HepG2 (cell line): ENCODE results near the gene ONECUT2. TPM values are rescaled to one million over a fixed set of nuclear protein-coding genes. Genes with fewer than 3 reads are reported as not detected.

Experiments
- ATAC-seq: fragments of 200-7000 bp; cut with Tn5 transposase; 3 replicates; pipeline ENCODE4 v1.9.1; 2020; ENCODE audit warnings: mild to moderate bottlenecking, moderate library complexity
- BruUV-seq: library from RNA; stranded (reverse); fragments of 400-500 nt; replicated peaks from 2 replicates; lab custom pipeline; 2021; lab: Mats Ljungman, UMichigan
- CTCF ChIA-PET: fragments of 300-600 bp; formaldehyde crosslinking; extraction: SDS; loops from one replicate; lab custom pipeline; 2021; ENCODE audit warnings: low total read pairs, inconsistent platforms, low intra/inter-chr PET ratio; lab: Yijun Ruan, JAX
- POLR2A ChIA-PET: fragments of 350-600 bp; sonication (Branson Sonifier 250); formaldehyde crosslinking; loops from one replicate; lab custom pipeline; 2020; ENCODE audit warnings: antibody characterized with exemption, inconsistent platforms; lab: Yijun Ruan, JAX
- DNase-seq: peaks from one replicate; pipeline ENCODE4 v3.0.0-alpha.2; 2015; ENCODE audit warnings: low spot score
- FAIRE-seq: peaks from 3 replicates; lab custom pipeline; 2011; peaks lifted over from hg19 to GRCh38; lab: Jason Lieb, UNC
- H2AFZ ChIP-seq: one replicate; pipeline ENCODE4 v1.6.1; 2011; ENCODE audit warnings: low read length, inconsistent platforms
- H3K27ac ChIP-seq: fragments of 300-600 bp; 3 replicates; pipeline ENCODE4 v1.8.0; 2011; ENCODE audit warnings: mixed run types, mild to moderate bottlenecking, mixed read lengths, low read length, inconsistent platforms; ENCODE audit not compliant: insufficient read depth; ENCODE audit errors: extremely low read length
- H3K27me3 ChIP-seq, 2 experiments: fragments of 200-600 bp in 1 of 2; 2 replicates in 1 of 2; 3 replicates in 1 of 2; pipeline versions ENCODE4 v1.6.0 to v1.8.0; 2011; ENCODE audit warnings: low read length in 2 of 2, mild to moderate bottlenecking in 2 of 2, moderate library complexity in 2 of 2, inconsistent platforms in 1 of 2; ENCODE audit not compliant: insufficient read depth in 2 of 2, control insufficient read depth in 1 of 2
- H3K36me3 ChIP-seq, 2 experiments: fragments of 200-600 bp in 1 of 2; replicated peaks in 1 of 2; 2 replicates in 1 of 2; 3 replicates in 1 of 2; pipeline versions ENCODE4 v1.5.1 to v1.8.0; 2011; ENCODE audit warnings: low read length in 2 of 2, inconsistent platforms in 1 of 2; ENCODE audit not compliant: insufficient read depth in 2 of 2, control insufficient read depth in 1 of 2
- H3K4me1 ChIP-seq: 2 replicates; pipeline ENCODE4 v1.5.1; 2012; ENCODE audit warnings: low read length, inconsistent platforms; ENCODE audit not compliant: insufficient read depth
- H3K4me2 ChIP-seq: 2 replicates; pipeline ENCODE4 v1.6.0; 2011; ENCODE audit warnings: low read depth, low read length, inconsistent platforms
- H3K4me3 ChIP-seq, 3 experiments: fragments of 200-600 bp in 1 of 3; sonication (generic), shearing (Covaris generic) in 1 of 3; replicated peaks in 1 of 3; 2 replicates each; pipeline ENCODE4 v1.5.1; 2011 to 2016; ENCODE audit warnings: low read length in 3 of 3, inconsistent platforms in 2 of 3, low read depth in 2 of 3, mild to moderate bottlenecking in 2 of 3, control low read depth in 1 of 3, mixed read lengths in 1 of 3; ENCODE audit not compliant: insufficient read depth in 1 of 3
- H3K79me2 ChIP-seq: one replicate; pipeline ENCODE4 v1.6.1; 2011; ENCODE audit warnings: low read length, inconsistent platforms; ENCODE audit not compliant: insufficient read depth
- H3K9ac ChIP-seq: 2 replicates; pipeline ENCODE4 v1.6.0; 2011; ENCODE audit warnings: mild to moderate bottlenecking, low read depth, low read length, inconsistent platforms; ENCODE audit not compliant: insufficient read depth
- H3K9me3 ChIP-seq: 2 replicates; pipeline ENCODE4 v1.5.1; 2012; ENCODE audit warnings: mild to moderate bottlenecking, low read length
- H4K20me1 ChIP-seq: 2 replicates; pipeline ENCODE4 v1.6.0; 2011; ENCODE audit warnings: inconsistent platforms, mild to moderate bottlenecking, low read length, moderate library complexity; ENCODE audit not compliant: insufficient read depth
- HNF4A ChIP-seq: sonication (generic); formaldehyde crosslinking; IDR thresholded peaks from 2 replicates; pipeline ENCODE4 v1.4.0; 2020; ENCODE audit warnings: missing genetic modification reagents
- KLF15 ChIP-seq: sonication (generic); formaldehyde crosslinking; IDR thresholded peaks from 2 replicates; pipeline ENCODE4 v1.8.1; 2023; ENCODE audit warnings: borderline replicate concordance, mild to moderate bottlenecking, inconsistent platforms, missing genetic modification reagents, mixed read lengths
- POLR2AphosphoS2 ChIP-seq: IDR thresholded peaks from 2 replicates; pipeline ENCODE4 v1.6.1; 2011; ENCODE audit warnings: low read depth, low read length, improper control_type of control experiment
- TCF7L2 ChIP-seq: IDR thresholded peaks from 2 replicates; pipeline ENCODE4 v1.6.1; 2011; ENCODE audit warnings: mild to moderate bottlenecking, low read depth, low read length, moderate library complexity
- ZNF138 ChIP-seq: sonication (generic); formaldehyde crosslinking; IDR thresholded peaks from 2 replicates; pipeline ENCODE4 v1.5.0; 2020; ENCODE audit warnings: mild to moderate bottlenecking, low read depth, missing genetic modification reagents
- ZNF562 ChIP-seq: sonication (generic); formaldehyde crosslinking; IDR thresholded peaks from 2 replicates; pipeline ENCODE4 v1.8.0; 2022; ENCODE audit warnings: missing genetic modification reagents, borderline replicate concordance
- ZNF670 ChIP-seq: sonication (generic); formaldehyde crosslinking; IDR thresholded peaks from 2 replicates; pipeline ENCODE4 v1.8.0; 2022; ENCODE audit warnings: mild to moderate bottlenecking, missing genetic modification reagents, borderline replicate concordance
- ZNF770 ChIP-seq: sonication (generic); formaldehyde crosslinking; IDR thresholded peaks from 2 replicates; pipeline ENCODE4 v1.5.0; 2020; ENCODE audit warnings: mild to moderate bottlenecking, missing genetic modification reagents
- in situ Hi-C: cut with HindIII; loops from 2 replicates; pipeline ENCODE4 v1.10.0; 2017; ENCODE audit warnings: low pct_unique_long_range_greater_than_20kb; ENCODE audit not compliant: extremely low pct_ligation_motif_present
- intact Hi-C: fragments of 100-400 bp; cut with micrococcal nuclease; formaldehyde crosslinking; loops from one replicate; pipeline ENCODE4 v1.10.0; 2022; ENCODE audit not compliant: unreplicated experiment
- polyA plus RNA-seq, 8 experiments: library from polyadenylated mRNA; depleted of rRNA in 3 of 8; stranded (reverse) in 7 of 8; unstranded in 1 of 8; fragments of >200 nt; fragmentation: Illumina TruSeq in 4 of 8; extraction: Trizol in 4 of 8; gene quantifications; 2 replicates each; pipeline versions ENCODE4 v1.2.1 to v1.2.3, GENCODE V29; 2011 to 2016; ENCODE audit warnings: low read depth in 4 of 8, missing spikeins in 1 of 8, mixed read lengths in 1 of 8; ENCODE audit not compliant: insufficient read depth in 1 of 8
- total RNA-seq, 5 experiments: library from RNA; depleted of rRNA; stranded (reverse); fragments of >200 nt; fragmentation: Illumina TruSeq; extraction: Trizol; gene quantifications; 2 replicates each; pipeline ENCODE4 v1.2.3, GENCODE V29; 2016; ENCODE audit warnings: low read depth in 1 of 5

ONECUT2 gene
- total and polyA plus RNA-seq, 2 of the 13 experiments (the other 11 are each of a cell fraction or from before 2014, with no cell fraction given), result 3.0 to 3.2 TPM

- H3K36me3 ChIP-seq, result peaks cover 3 to 11% of the 10 kb centered on the region in 2 experiments; a peak in 3 of 5 replicates
- no peak overlapping the region for H3K4me3 ChIP-seq
- BruUV-seq, result no TSS peak
- no peaks in the 10 kb centered on the region for H3K4me1 ChIP-seq
- DNase-seq, result no peak
- POLR2A ChIA-PET, result interaction anchor here (0.9 kb wide), 1 partner anchor 12 kb away, joined by 3 read pairs; no protein-coding TSS in a partner anchor
- FAIRE-seq, result no peak
- no peak overlapping the region for H3K4me2 ChIP-seq
- CTCF ChIA-PET, result no interaction called here
- no peak overlapping the region for H3K9ac ChIP-seq
- no peak for ATAC-seq
- intact Hi-C loops, result no loop called here
- H3K79me2 ChIP-seq, result no peaks in the 10 kb centered on the region
- H2AFZ ChIP-seq, result no peak overlapping the region
- in situ Hi-C loops, result no loop called here
- no peaks in the 10 kb centered on the region for H4K20me1 ChIP-seq
- no peak overlapping the region for H3K27ac ChIP-seq
- no peaks in the 10 kb centered on the region for H3K27me3 ChIP-seq
- no peak for TF ChIP-seq ZNF670 (CRISPR knock-in tag)
- no peak for TF ChIP-seq ZNF562 (CRISPR knock-in tag)
- no peak for TF ChIP-seq HNF4A (CRISPR knock-in tag)
- TF ChIP-seq TCF7L2, result no peak
- TF ChIP-seq POLR2AphosphoS2, result no peak
- no peak for TF ChIP-seq ZNF138 (CRISPR knock-in tag)
- TF ChIP-seq ZNF770 (CRISPR knock-in tag), result no peak
- TF ChIP-seq KLF15 (CRISPR knock-in tag), result no peak
- TF ChIP-seq, all 625 proteins: peak for 0
- H3K9me3 ChIP-seq, result no peaks in the 10 kb centered on the region
These were observed 45.6 kb downstream of the ONECUT2 start for GRCh38 chr18:57480733-57481132.
